ENCODE results near the gene PIH1D2.
"Not testable (repeated sequence)": the region's sequence is repeated elsewhere in the genome, so short reads cannot be mapped to it uniquely, and the experiment has no call there.

Gene PIH1D2, protein sequence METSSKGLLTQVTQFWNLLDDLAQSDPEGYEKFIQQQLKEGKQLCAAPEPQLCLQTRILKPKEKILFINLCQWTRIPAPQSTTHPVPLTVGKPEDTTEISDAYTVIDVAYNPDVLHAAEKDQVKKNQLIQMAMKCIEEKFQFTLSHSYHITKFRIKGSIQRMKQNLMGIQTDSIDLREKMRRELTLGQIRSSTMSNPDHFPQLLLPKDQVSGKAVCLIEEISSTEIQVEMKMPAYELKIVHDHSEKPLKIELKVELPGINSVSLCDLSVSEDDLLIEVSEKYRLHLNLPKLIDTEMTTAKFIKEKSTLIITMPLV

DNA sequence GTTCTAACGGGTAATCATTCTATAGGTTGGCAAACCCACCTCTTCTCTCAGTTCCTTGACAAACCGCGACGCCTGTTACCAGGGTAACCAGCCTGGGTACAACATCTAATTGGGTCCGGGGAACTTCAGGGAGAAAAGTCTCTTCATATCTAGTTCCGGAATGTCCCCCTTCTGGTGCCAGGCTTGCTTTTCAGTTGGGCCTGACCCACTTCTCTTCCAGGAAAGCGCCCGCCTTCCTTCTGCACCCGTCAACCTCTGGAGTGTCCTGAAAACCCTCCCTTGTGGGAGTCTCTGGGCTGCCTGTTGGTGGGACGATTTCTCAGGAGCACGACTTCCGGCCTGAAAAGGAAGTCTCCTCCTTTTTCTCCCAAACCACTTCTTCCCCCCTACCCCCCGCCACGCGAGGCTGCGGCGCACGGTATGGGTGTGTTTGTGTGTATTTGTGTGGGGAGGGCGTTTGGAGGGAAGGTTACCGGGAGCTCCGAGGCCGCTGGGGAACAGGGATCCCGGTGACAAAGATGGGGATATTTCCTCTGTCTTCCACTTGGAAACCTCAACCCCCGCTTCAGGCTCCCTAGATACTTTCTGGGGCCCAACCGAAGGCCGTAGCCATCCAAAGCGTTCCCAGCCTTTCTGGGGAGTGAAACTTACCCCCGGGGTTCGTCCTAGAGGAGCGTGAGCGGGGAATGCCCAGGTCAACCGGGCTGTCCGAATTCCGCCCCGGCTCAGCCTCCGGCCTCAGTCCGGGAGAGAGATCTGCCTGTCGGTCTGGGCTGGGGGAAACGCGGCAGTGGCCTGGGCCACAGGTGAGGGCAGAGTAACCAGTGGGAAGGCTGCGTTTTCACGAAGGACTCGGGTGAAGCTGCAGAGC, at the start of gene PIH1D2, which contains the start of gene NKAPD1:
Gene PIH1D2 (minus strand): TSS at position 77 of the 871 bp plus-strand sequence. CDS start 843 bp downstream, outside the sequence.
Gene NKAPD1 (plus strand): TSS at position 359 of the 871 bp plus-strand sequence. CDS start 1,276 bp downstream, outside the sequence.
- peak; percentile 78 to 88 for DNase-seq

DNA sequence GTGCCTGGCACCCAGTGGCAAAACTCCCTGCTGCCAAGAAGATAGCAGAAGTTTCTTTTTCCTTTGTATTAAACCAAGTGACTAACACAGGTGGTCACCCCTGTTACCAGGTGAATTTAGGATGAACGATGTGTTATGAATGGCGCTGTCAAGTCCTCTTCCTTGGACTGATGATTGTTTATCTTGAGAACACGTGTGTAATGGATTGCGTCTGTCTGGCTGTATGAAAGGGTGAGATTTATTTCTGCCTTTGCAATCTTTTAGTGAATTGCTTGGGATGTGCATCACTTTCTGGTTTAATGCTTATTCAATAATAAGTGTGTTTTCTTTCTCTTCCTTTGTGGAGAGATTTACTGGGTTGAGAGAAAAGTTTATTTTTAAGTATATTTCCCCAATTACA, 49.3 kb upstream of the PIH1D2 start:
- no peak for DNase-seq

DNA sequence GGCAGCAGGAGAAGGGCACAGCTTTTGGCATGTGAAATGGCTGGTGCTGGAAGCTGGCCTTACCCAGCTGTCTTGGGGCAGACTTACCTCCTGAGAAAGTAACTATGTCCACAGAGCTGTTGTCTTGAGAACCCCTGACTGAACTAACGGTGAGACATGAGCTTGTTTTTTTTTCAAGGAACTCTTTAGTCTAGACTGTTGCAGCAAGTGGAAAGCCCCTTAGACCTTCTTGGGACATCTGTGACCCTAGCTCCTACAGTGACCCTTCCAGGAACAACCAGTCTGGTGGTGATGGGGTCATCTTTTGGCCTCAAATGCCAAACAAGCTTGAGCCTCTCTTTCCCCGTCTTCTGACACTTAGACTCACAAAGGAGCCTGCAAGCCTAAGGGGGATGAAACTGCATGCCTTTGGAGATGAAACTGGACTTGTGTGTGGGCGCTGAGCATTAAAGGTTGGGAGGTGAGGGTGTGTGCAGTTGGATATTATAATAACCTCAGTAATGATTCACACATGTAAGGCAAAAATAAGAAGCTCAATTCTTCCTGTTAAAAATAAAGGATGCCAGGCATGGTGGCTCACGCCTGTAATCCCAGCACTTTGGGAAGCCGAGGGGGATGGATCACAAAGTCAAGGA, 48.3 kb upstream of the PIH1D2 start:
- no peak for DNase-seq

DNA sequence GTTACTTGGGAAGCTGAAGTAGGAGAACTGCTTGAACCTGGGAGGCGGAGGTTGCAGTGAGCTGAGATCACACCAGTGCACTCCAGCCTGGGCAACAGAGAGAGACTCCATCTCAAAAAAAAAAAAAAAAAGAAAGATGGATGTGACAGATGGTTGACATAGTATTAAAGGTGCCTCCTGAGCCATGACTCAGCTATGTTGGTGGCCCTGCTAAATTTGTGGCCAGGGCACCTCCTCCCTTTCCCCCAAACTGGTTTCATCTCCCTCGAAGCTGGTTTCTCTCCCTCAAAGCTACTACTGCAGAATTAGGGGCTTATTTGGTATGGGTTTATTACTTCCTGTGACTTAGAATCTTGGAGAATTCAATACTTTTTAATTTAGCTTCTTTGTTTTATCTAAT, 44.4 kb upstream of the PIH1D2 start:
- no peak for DNase-seq

DNA sequence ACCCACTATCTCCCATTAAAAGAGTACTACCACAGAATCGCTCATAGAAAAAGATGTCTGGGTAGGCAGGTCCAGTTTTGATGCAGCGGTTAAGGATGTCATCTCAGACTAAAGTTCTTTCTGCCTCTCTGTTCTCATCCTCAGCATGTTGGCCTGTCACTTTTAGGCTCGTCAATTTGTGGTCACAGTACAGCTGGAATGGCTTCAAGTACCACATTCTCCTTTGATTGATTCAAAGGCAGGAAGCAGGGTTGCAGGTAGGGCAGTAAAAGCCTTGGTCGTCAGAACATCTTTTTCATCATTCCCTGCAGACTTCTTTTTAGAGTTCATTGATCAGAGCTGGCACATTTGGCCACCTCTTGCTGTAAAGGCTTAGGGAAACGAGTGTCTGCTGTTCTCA, 41.6 kb upstream of the PIH1D2 start:
- no peak for DNase-seq

DNA sequence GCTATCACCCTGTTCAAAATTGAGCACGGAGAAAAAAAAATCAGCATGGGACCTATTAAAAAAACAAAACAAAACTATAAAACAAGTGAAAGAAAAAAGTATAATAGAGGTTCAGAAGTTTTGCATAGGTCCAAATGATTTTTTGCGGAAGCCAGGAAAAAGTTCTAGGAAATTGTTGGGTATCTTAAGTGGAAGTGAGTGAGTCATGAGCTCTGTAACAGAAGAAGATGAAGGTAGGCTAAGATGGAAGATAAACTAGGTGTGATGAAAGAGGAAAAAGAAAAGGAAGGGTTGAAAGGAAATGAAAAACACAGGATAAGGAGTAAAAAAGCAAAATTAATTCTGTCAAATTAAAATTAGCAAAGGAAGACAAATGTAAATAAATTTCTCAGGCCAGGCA, 40.6 kb upstream of the PIH1D2 start:
- no peak for DNase-seq

DNA sequence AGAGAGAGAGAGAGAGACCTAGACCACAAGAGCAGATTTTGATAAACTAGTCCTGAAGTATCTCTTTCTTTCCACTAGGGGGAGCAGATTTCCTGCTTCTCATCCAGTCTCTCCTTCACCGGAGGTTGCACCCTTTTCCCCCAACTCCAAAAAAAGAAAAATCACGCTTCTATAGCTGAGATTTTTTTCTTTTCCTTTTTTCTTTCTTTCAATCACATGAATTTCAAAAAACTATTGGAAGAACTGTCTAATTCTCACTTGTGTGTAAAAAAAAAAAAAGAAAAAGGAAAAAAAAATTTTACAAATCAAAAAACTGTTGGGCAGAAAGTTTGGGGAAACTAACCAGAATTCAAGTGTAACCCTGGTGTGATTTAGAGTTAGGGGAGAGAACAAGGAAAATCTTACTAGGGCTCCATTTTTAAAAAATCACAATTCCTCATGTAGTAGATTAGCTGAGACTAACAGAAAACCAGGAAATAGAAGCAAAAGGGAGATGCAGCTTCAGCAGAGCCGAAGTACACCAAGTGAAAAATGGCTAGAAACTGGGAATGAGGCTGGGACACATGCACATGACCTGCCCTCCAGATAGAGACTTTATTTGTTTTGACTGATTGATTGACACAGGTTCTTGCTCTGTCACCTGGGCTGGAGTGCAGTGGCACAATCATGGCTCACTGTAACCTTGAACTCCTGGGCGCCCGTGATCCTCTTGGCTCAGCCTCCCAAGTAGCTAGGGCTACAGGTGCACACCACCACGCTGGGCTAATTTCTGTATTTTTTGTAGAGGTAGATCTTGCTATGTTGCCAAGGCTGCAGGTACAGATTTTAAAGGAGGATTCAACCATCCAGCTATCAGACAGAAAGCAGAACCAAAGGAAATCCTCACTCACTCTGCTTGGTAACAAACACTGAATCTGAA, 40.0 kb upstream of the PIH1D2 start:
- peak; percentile 60 to 65 for DNase-seq

DNA sequence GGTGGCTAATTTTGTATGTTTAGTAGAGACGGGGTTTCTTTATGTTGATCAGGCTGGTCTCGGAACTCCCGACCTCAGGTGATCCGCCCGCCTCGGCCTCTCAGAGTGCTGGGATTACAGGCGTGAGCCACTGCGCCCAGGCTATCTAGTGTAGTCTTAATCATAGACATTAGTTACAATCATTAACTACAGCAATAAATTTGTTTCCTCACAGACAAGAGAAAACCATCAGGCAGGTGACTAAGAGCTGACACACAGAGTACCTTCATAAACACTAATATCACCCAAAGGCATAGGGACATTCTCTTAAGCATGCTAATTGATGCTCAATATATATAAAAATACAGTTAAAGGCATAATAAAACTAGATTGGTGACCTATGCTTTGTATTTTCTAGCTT, 32.3 kb upstream of the PIH1D2 start:
- DNase-seq, result no peak

DNA sequence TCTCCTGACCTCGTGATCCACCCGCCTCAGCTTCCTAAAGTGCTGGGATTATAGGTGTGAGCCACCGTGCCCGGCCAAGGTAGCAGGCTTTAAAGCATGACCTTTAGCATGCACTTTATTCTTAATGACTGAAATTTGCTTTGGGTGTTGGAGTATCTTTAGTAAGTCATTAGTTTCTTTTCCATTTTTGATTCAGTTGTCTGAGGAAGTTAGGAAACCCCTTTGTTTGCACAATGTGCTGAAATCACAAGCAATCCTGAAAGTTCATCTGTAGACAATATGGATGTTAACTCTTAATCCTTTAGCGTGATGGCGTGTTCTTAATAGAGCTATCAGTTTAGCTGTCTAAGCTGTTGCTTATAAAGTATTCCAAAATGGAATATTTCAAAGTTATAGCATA, 29.6 kb upstream of the PIH1D2 start:
- DNase-seq, result no peak

DNA sequence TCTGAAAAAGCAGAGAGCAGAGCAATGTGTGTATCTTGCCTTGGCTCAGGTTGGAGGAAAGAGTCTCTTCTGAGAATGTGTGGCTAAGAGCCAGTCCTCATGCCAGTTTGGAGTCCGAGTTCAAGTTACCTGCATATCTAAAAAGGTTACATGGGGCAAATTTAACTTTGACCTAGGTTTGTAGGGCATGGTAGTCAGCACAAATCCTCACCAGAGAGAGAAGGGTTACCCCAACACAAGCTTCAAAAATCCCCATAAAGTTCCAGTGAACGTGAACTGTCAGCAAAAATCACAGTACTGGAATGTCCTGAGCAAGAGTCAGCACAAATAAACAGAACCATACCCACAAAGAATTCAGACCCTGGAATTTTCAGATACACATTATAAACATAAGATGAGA, 26.6 kb upstream of the PIH1D2 start:
- DNase-seq, result no peak

DNA sequence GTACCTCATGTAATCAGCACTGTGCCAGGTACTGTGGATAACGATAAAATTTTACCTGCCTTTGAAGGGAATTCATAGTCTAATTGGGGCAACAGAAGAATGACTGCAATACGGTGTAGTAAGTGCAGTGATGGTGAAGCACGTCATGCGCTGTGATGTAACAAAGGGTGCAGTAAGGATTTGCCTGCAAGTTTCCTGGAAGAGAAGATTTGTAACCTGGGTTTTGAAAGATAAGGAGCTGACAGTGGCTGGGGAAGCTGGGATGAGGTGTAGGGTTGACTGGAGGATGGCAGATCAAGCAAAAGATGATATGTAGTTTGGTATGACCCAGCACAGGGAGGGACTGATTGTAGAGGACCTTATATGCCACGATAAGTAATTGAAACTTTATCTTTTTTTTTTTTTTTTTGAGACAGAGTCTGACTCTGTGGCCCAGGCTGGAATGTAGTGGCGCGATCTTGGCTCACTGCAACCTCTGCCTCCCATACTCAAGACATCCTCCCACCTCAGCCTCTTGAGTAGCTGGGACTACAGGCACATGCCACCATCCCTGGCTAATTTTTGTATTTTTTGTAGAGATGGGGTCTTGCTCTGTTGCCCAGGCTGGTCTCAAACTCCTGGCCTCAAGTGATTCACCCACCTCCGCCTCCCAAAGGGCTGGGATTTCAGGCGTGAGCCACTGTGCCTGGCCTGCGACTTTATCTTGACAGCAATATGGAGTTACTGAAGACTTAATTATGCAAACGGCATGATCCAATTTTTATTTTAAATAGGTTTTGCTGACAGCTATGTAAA, 24.1 kb upstream of the PIH1D2 start:
- DNase-seq, result no peak

DNA sequence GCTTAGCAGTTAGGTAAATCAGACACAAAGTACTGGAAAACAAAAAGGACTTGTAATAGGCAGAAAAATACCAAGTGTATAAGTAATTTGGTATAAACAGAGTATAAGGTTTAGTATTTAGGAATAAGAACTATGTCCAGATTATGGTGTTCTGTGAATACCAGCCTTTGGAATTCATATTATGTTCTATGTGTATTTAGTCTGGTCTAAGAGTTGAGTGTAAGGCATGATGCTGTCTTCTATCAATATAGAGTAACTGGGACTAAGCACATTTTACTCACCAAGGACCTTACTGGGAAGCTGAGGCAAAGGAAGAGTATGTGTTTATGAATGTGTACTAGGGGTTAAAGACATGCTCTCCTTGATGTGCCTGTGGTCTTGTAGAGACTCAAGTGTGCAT, 22.4 kb upstream of the PIH1D2 start:
- DNase-seq, result no peak

DNA sequence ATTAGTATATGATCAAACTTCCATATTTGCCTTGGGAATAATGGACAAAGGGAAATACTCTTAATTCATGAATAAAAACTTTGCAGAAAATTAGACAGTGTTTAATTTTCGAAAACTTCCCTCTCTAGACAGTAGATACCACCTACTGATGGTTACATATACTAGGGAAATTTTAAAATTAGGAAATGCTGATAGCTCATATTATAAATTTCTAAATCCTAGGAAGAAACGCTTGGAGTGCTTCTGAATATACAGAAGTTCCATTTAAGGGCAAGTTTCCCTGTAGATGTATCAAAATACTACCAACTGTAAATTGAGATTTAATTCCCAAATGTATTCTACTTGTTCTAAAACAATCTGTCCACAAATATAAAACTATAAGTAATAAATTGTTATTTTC, 21.5 kb upstream of the PIH1D2 start:
- DNase-seq, result not testable (repeated sequence)

DNA sequence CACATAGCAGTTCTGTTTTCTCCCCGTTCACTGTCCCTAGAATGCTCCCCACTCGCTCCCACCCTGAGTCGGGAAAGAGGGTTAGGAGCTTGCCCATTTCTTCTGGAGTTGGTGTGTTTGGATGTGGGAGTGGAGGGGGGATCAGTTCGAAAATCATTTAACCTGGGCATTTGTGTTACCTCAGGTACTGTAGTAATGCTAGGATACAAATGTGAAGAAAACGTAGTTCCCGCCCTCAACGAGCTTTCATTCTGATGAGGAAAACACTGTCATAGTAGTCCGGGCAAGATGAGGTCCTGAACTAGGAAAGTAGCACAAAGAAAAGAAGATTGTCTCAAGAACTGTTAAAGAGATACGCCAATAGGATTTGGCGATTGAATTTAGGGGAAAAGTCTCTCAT, 13.4 kb upstream of the PIH1D2 start:
- DNase-seq, result no peak

DNA sequence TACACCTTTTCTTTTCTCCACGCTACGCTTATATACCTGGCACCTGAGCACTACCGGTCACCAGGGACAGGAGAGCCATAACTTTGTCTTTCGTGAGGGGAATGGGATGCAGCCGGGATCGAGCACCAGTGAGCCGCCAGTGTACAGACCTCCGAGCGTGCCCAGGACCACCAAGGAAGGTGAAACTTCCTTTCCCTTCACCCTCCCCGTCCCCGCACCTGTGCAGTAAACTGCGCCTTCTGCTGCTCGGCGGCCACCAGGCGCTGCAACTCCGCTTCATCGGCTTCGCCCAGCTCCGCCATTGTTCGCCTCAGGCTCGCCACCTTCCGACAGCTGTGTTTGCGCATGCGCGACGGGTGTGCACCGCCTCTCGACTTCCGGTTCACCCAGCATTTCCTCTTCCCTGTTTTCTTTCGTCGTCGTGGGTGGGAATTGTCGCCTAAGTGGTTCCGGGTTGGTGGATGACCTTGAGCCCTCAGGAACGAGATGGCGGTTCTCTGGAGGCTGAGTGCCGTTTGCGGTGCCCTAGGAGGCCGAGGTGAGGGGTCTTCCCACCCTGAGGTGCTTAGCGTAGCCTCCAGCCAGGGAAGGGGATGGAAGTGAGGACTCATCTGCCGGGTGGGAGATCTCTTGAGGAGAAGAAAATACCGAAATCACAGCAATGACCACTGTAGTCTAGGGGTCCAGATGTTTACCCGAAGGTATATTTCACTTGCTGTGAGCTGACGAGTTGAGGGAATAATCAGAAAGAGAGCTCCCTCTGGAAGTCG, 12.8 kb upstream of the PIH1D2 start, which contains the start of the genes SDHD and TIMM8B:
Gene SDHD (plus strand): TSS at position 452 of the 770 bp plus-strand sequence. CDS start 35 bp downstream, at position 487.
Gene TIMM8B (minus strand): TSS at position 335 of the 770 bp plus-strand sequence. CDS start 33 bp downstream, at position 302.
- DNase-seq, result peak; percentile 91 to 94

DNA sequence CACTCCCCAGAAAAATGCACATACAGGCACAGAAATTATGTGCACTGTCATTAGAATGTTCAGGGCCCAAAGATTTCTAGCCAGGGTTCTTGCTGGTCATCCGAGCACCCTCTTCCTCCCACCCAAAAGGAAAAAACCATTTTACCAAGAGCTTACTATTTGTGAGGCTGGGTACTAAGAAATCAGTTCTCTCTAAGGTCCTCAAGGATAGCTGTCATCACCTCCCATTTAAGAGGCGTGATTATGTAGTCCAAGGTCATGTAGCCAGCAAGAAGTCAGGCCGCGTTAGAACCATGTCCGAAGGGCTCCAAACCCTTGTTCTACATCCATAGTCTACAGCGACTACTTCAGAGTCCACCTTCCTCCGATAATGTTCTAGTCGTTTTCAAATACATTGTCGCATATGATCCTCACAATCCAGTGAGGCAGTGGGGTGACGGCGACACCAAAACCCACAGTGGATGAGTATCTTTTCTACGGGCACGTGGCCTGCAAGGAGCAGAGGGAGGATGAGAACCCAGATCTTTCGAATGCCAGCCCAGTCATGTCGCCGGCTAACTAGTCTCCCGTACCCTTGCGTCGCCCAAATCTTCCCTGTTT, 12.1 kb upstream of the PIH1D2 start:
- DNase-seq, result peak in 1 of 2 experiments; percentile 1

DNA sequence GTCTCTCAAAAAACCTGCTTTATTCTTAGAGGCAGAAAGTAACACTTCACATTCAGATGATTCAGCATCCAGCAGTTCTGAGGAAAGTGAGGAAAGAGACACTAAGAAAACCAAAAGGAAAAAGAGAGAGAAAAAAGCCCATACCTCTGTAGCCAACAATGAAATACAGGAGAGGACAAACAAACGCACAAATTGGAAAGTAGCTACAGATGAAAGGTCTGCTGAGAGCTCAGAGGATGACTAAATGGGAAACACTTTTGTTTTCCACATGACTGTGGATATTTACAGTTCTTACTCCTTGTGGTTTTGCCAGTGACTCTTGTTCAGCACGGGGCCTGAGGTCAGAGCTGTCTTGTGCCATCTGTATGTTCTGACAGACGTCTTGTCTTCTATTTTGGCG, 8.9 kb upstream of the PIH1D2 start:
- no peak for DNase-seq

DNA sequence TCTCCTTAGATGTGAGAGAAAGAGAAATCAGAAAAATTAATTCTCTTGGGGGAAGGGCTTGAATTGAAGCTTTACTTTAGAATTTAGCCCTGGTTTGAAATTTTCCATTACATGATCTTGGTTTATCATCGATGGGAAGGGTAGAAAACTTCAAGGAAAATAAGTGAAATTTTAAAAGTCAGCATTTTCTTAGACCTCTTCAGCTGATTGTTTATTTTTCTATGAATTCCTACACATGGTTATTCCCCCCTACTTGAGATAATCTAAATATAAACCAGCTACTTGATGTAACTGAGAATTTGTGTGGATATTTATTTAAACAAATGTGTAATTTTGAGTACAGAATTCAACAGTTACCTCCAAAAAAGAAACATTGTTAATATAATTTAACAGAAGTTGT, 10.9 kb downstream of the PIH1D2 start:
- DNase-seq, result no peak

DNA sequence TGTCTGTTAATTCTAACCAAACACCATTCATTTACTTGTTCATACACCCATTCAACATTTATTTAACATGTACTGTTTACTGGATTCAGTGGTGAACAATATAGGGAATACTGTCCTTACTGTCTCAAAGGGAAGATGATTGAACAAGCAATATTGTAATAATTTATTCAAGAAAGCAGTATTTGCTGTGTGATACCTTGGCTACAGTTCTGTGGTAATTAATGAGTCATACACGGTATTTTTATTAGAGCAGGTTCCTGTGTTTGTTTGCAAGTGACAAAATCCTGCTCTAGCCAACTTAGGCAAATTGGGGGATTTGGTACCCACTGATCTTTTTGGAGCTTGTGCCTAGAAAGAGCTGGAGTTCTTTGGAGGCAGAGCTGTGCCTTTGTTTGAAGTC, 15.7 kb downstream of the PIH1D2 start:
- DNase-seq, result no peak

DNA sequence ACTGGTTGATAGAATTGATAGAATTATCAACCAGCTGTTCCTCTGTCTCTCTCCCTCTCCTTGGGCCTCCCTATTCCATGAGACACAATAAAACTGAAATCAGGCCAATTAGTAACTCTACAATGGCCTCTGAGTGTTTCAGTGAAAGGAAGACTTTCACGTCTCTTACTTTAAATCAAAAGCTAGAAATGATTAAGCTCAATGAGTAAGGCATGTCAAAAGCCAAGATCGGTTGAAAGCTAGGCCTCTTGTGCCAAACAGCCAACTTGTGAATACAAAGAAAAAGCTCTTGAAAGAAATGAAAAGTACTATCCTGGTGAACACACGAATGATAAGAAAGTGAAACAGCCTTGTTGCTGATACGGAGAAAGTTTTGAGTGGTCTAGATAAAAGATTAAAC, 16.6 kb downstream of the PIH1D2 start:
- no peak for DNase-seq
